Prostate gland (tissue), 2 donors: ENCODE results near the gene MAPKAP1. TPM values are rescaled to one million over a fixed set of nuclear protein-coding genes. Genes with fewer than 3 reads are reported as not detected.

ENCODE experiments used
- DNase-seq: peaks from one replicate; pipeline ENCODE4 v3.0.0-alpha.2; 2019; ENCODE audit warnings: low spot score
- H3K27ac ChIP-seq, 2 donors: fragments of 200-600 bp; sonication (generic); 2 replicates each; pipeline ENCODE4 v1.5.1; 2017 to 2019
- H3K27me3 ChIP-seq: fragments of 200-600 bp; sonication (generic); replicated peaks from 2 replicates; pipeline ENCODE4 v1.5.1; 2019; ENCODE audit not compliant: insufficient read depth
- H3K36me3 ChIP-seq, 2 donors: fragments of 200-600 bp; sonication (generic); 1 replicate in 1 of 2; 2 replicates in 1 of 2; pipeline versions ENCODE4 v1.5.1 to v1.8.1; 2017 to 2019
- H3K4me1 ChIP-seq: fragments of 200-600 bp; sonication (generic); replicated peaks from 2 replicates; pipeline ENCODE4 v1.5.1; 2019
- H3K4me3 ChIP-seq, 2 donors: fragments of 200-600 bp; sonication (generic); 2 replicates each; pipeline ENCODE4 v1.5.1; 2017 to 2019
- H3K9me3 ChIP-seq: fragments of 200-600 bp; sonication (generic); 2 replicates; pipeline ENCODE4 v1.5.1; 2017
- CTCF ChIP-seq, 4 experiments: fragments of 200-600 bp in 2 of 4; fragments of 450-650 bp in 2 of 4; sonication (generic) in 2 of 4; IDR thresholded peaks; 1 replicate in 3 of 4; 2 replicates in 1 of 4; pipeline ENCODE4 v1.5.1; 2016 to 2019; ENCODE audit warnings: antibody characterized with exemption in 4 of 4, mild to moderate bottlenecking in 2 of 4, moderate library complexity in 2 of 4
- POLR2A ChIP-seq: fragments of 450-650 bp; IDR thresholded peaks from one replicate; pipeline ENCODE4 v1.6.1; 2016; ENCODE audit warnings: antibody characterized with exemption, mild to moderate bottlenecking
- POLR2AphosphoS5 ChIP-seq: sonication (generic); formaldehyde crosslinking; IDR thresholded peaks from one replicate; pipeline ENCODE4 v1.6.1; 2017; ENCODE audit warnings: antibody characterized with exemption
- WGBS: methylation state at CpG from one replicate; pipeline ENCODE4 v1.1.5; 2018; 5-methylcytosine and 5-hydroxymethylcytosine counted together
- intact Hi-C: fragments of 100-400 bp; cut with DNase I; formaldehyde crosslinking; loops from one replicate; pipeline ENCODE4 v1.14.2; 2022
- total RNA-seq, 2 donors: library from RNA; depleted of rRNA; stranded (reverse); fragments of >200 nt; gene quantifications; one replicate each; pipeline ENCODE4 v1.1.0, GENCODE V29; 2016

MAPKAP1 gene
- total RNA-seq, 2 donors from 2014 or later = 62.4 to 91.2 TPM

- 37% methylated on average over 5 of the region's 5 CpGs for WGBS
- Histone ChIP-seq H3K4me1 (no peaks in the 10 kb centered on the region), H3K27me3 (no peaks in the 10 kb centered on the region), H3K9me3 (no peaks in the 10 kb centered on the region), H3K36me3 (no peaks in the 10 kb centered on the region), H3K4me3 (no peak overlapping the region), H3K27ac (no peak overlapping the region)
- TF ChIP-seq POLR2AphosphoS5 (no peak), POLR2A (no peak)
- no peak for DNase-seq
- intact Hi-C loops = loop anchor here (10.0 kb wide), 1 partner anchor 339 kb away; no protein-coding TSS in a partner anchor
These were observed 36.8 kb upstream of the MAPKAP1 start for GRCh38 chr9:125743682-125744428.

- H3K27me3 ChIP-seq = no peaks in the 10 kb centered on the region
- intact Hi-C loops = loop anchor here (10.0 kb wide), 1 partner anchor 338 kb away; no protein-coding TSS in a partner anchor
- TF ChIP-seq CTCF (IDR thresholded peaks at IDR 0.05) = no peak
- no peak for TF ChIP-seq POLR2A
- no peak for TF ChIP-seq POLR2AphosphoS5
- no peaks in the 10 kb centered on the region for H3K4me1 ChIP-seq
- WGBS = 91% methylated on average over 3 of the region's 3 CpGs
- no peaks in the 10 kb centered on the region for H3K36me3 ChIP-seq
- no peak overlapping the region for H3K27ac ChIP-seq
- H3K4me3 ChIP-seq = no peak overlapping the region
- no peak for DNase-seq
- H3K9me3 ChIP-seq = no peaks in the 10 kb centered on the region
These were observed 35.6 kb upstream of the MAPKAP1 start for GRCh38 chr9:125742657-125743056.

GRCh38 chr9:125739436-125739835 is 32.4 kb upstream of the MAPKAP1 start:
- H3K9me3 ChIP-seq = no peaks in the 10 kb centered on the region
- no peaks in the 10 kb centered on the region for H3K4me1 ChIP-seq
- H3K36me3 ChIP-seq = no peaks in the 10 kb centered on the region
- H3K4me3 ChIP-seq = no peak overlapping the region
- WGBS = 90% methylated on average over 3 of the region's 3 CpGs
- H3K27ac ChIP-seq = no peak overlapping the region
- no peak for DNase-seq
- H3K27me3 ChIP-seq = no peaks in the 10 kb centered on the region
- intact Hi-C loops = no loop called here
- TF ChIP-seq POLR2AphosphoS5 = no peak
- no peak for TF ChIP-seq CTCF (IDR thresholded peaks at IDR 0.05)
- TF ChIP-seq POLR2A = no peak

- Histone ChIP-seq H3K4me3 (no peak overlapping the region), H3K36me3 (no peaks in the 10 kb centered on the region), H3K27ac (no peak overlapping the region), H3K9me3 (no peaks in the 10 kb centered on the region), H3K27me3 (no peaks in the 10 kb centered on the region), H3K4me1 (no peaks in the 10 kb centered on the region)
- intact Hi-C loops = no loop called here
- 95% methylated on average over 2 of the region's 2 CpGs for WGBS
- no peak for TF ChIP-seq CTCF (IDR thresholded peaks at IDR 0.05)
- TF ChIP-seq POLR2AphosphoS5 = no peak
- no peak for TF ChIP-seq POLR2A
- no peak for DNase-seq
These were observed 25.6 kb upstream of the MAPKAP1 start for GRCh38 chr9:125732562-125732961.

- WGBS = 88% methylated on average over 2 of the region's 2 CpGs
- Histone ChIP-seq H3K36me3 (no peaks in the 10 kb centered on the region), H3K4me1 (no peaks in the 10 kb centered on the region), H3K27ac (no peak overlapping the region), H3K27me3 (no peaks in the 10 kb centered on the region), H3K4me3 (no peak overlapping the region), H3K9me3 (no peaks in the 10 kb centered on the region)
- no peak for DNase-seq
- TF ChIP-seq CTCF (IDR thresholded peaks at IDR 0.05) (no peak), POLR2A (no peak), POLR2AphosphoS5 (no peak)
- intact Hi-C loops = no loop called here
These were observed 23.2 kb upstream of the MAPKAP1 start for GRCh38 chr9:125730168-125730567.
